Uterus (tissue), 4 donors: ENCODE measurements around the gene ZNF263. TPM values are rescaled to one million over a fixed set of nuclear protein-coding genes. Genes with fewer than 3 reads are reported as not detected.

Experiments
- DNase-seq, 2 donors: peaks; one replicate each; pipeline ENCODE4 v3.0.0-alpha.2; 2019 to 2020
- H3K27ac ChIP-seq, 2 donors: fragments of 200-600 bp; sonication (generic); 1 replicate in 1 of 2; 2 replicates in 1 of 2; pipeline ENCODE4 v1.5.1; 2016 to 2018
- H3K27me3 ChIP-seq, 2 donors: fragments of 200-600 bp; sonication (generic); one replicate each; pipeline ENCODE4 v1.5.1; 2018 to 2019; ENCODE audit warnings: control low read depth in 1 of 2
- H3K36me3 ChIP-seq, 2 donors: fragments of 200-600 bp; sonication (generic); one replicate each; pipeline ENCODE4 v1.5.1; 2019; ENCODE audit warnings: control low read depth in 1 of 2
- H3K4me1 ChIP-seq, 2 donors: fragments of 200-600 bp; sonication (generic); one replicate each; pipeline ENCODE4 v1.5.1; 2018 to 2019; ENCODE audit warnings: control low read depth in 1 of 2
- H3K4me3 ChIP-seq, 2 donors: fragments of 200-600 bp; sonication (generic); 1 replicate in 1 of 2; 2 replicates in 1 of 2; pipeline ENCODE4 v1.5.1; 2018 to 2019; ENCODE audit warnings: mild to moderate bottlenecking in 1 of 2
- H3K9me3 ChIP-seq, 2 donors: fragments of 200-600 bp; sonication (generic); one replicate each; pipeline ENCODE4 v1.5.1; 2019; ENCODE audit warnings: control low read depth in 1 of 2
- CTCF ChIP-seq, 4 experiments: fragments of 200-600 bp in 2 of 4; fragments of 450-650 bp in 2 of 4; sonication (generic) in 2 of 4; IDR thresholded peaks; one replicate each; pipeline ENCODE4 v1.5.1; 2016 to 2019; ENCODE audit warnings: antibody characterized with exemption in 4 of 4, mild to moderate bottlenecking in 2 of 4, moderate library complexity in 1 of 4
- POLR2A ChIP-seq, 2 donors: fragments of 450-650 bp; IDR thresholded peaks; one replicate each; pipeline ENCODE4 v1.6.1; 2016; ENCODE audit warnings: antibody characterized with exemption in 2 of 2, mild to moderate bottlenecking in 1 of 2, moderate library complexity in 1 of 2
- intact Hi-C: fragments of 100-400 bp; cut with DNase I; formaldehyde crosslinking; loops from one replicate; pipeline ENCODE4 v1.15.1; 2023; ENCODE audit warnings: low total_unique reads
- total RNA-seq, 4 donors: library from RNA; depleted of rRNA in 3 of 4; stranded (reverse); fragments of >200 nt in 3 of 4; gene quantifications; one replicate each; pipeline versions ENCODE4 v1.1.0 to v1.2.4, GENCODE V29; 2014 to 2023
- donor health status: DM: yes; HTN: yes; CAD: no.

The ZNF263 gene
- total RNA-seq, 4 donors from 2014 or later = 13.2 to 82.5 (median 53.9) TPM

GRCh38 chr16:3248596-3248995 is 34.7 kb upstream of the ZNF263 start:
- TF ChIP-seq CTCF (IDR thresholded peaks at IDR 0.05) (no peak), POLR2A (IDR thresholded peaks at IDR 0.05) (no peak)
- Histone ChIP-seq H3K27ac (no peak overlapping the region), H3K4me1 (no peaks in the 10 kb centered on the region), H3K36me3 (no peaks in the 10 kb centered on the region), H3K27me3 (no peaks in the 10 kb centered on the region), H3K9me3 (no peaks in the 10 kb centered on the region), H3K4me3 (no peak overlapping the region)
- intact Hi-C loops = no loop called here
- no peak for DNase-seq

GRCh38 chr16:3249020-3249419 is 34.3 kb upstream of the ZNF263 start:
- Histone ChIP-seq H3K27me3 (no peaks in the 10 kb centered on the region), H3K9me3 (no peaks in the 10 kb centered on the region), H3K27ac (no peak overlapping the region), H3K4me1 (no peaks in the 10 kb centered on the region), H3K4me3 (no peak overlapping the region), H3K36me3 (no peaks in the 10 kb centered on the region)
- TF ChIP-seq CTCF (IDR thresholded peaks at IDR 0.05) = no peak
- no peak for TF ChIP-seq POLR2A (IDR thresholded peaks at IDR 0.05)
- no peak for DNase-seq
- intact Hi-C loops = no loop called here

GRCh38 chr16:3249451-3249850 is 33.8 kb upstream of the ZNF263 start:
- TF ChIP-seq POLR2A (IDR thresholded peaks at IDR 0.05) = no peak
- TF ChIP-seq CTCF (IDR thresholded peaks at IDR 0.05) = no peak
- intact Hi-C loops = no loop called here
- no peak for DNase-seq
- H3K4me1 ChIP-seq = no peaks in the 10 kb centered on the region
- H3K9me3 ChIP-seq = no peaks in the 10 kb centered on the region
- H3K27ac ChIP-seq = no peak overlapping the region
- H3K27me3 ChIP-seq = no peaks in the 10 kb centered on the region
- H3K36me3 ChIP-seq = no peaks in the 10 kb centered on the region
- no peak overlapping the region for H3K4me3 ChIP-seq

- DNase-seq = no peak
- no peaks in the 10 kb centered on the region for H3K9me3 ChIP-seq
- no peaks in the 10 kb centered on the region for H3K36me3 ChIP-seq
- H3K4me1 ChIP-seq = no peaks in the 10 kb centered on the region
- TF ChIP-seq CTCF (IDR thresholded peaks at IDR 0.05) = no peak
- no peak for TF ChIP-seq POLR2A (IDR thresholded peaks at IDR 0.05)
- H3K4me3 ChIP-seq = no peak overlapping the region
- intact Hi-C loops = no loop called here
- no peaks in the 10 kb centered on the region for H3K27me3 ChIP-seq
- no peak overlapping the region for H3K27ac ChIP-seq
Measured at GRCh38 chr16:3252967-3253366, 30.3 kb upstream of the ZNF263 start.

- H3K4me1 ChIP-seq = no peaks in the 10 kb centered on the region
- H3K27ac ChIP-seq = no peak overlapping the region
- TF ChIP-seq POLR2A (IDR thresholded peaks at IDR 0.05) = no peak
- TF ChIP-seq CTCF (IDR thresholded peaks at IDR 0.05) = no peak
- intact Hi-C loops = no loop called here
- no peak overlapping the region for H3K4me3 ChIP-seq
- H3K36me3 ChIP-seq = no peaks in the 10 kb centered on the region
- no peaks in the 10 kb centered on the region for H3K9me3 ChIP-seq
- H3K27me3 ChIP-seq = no peaks in the 10 kb centered on the region
- no peak for DNase-seq
Measured at GRCh38 chr16:3254309-3254708, 29.0 kb upstream of the ZNF263 start.
